Measurements from ENCODE around the gene F2R. TPM values are rescaled to one million over a fixed set of nuclear protein-coding genes. Genes with fewer than 3 reads are reported as not detected.

F2R gene
- total and polyA plus RNA-seq, 2 of the 13 experiments (the other 11 are each of a cell fraction or from before 2014, with no cell fraction given) = 8.3 to 12.3 TPM

GRCh38 chr5:76771705-76772405, 55.9 kb downstream of the F2R start:
- H3K4me3 ChIP-seq (replicated peaks in 1 of 3; ENCODE audit: insufficient read depth in 1 of 3, low read depth in 2 of 3, low read length in 3 of 3) = no peak overlapping the region
- H3K27me3 ChIP-seq (ENCODE audit: control insufficient read depth in 1 of 2, insufficient read depth in 2 of 2, low read length in 2 of 2) = no peaks in the 10 kb centered on the region
- no peak for FAIRE-seq
- no TSS peak for BruUV-seq (replicated peaks)
- in situ Hi-C loops (cut with HindIII; ENCODE audit: extremely low pct_ligation_motif_present, low pct_unique_long_range_greater_than_20kb) (no loop called here), intact Hi-C loops (cut with micrococcal nuclease; ENCODE audit: unreplicated experiment) (no loop called here)
- POLR2A ChIA-PET = no interaction called here
- no peak overlapping the region for H3K9ac ChIP-seq (ENCODE audit: insufficient read depth, low read depth, low read length)
- peak; percentile 42; the same call in 1 of the 3 replicates for ATAC-seq
- H3K27ac ChIP-seq (ENCODE audit: extremely low read length, insufficient read depth, low read length) = no peak overlapping the region
- H4K20me1 ChIP-seq (ENCODE audit: insufficient read depth, low read length) = no peaks in the 10 kb centered on the region
- TF ChIP-seq SOX13 (IDR thresholded peaks at IDR 0.05) (no peak), SOX13 (CRISPR knock-in tag; conservative IDR thresholded peaks at IDR 0.05 in 1 of 2, IDR thresholded peaks at IDR 0.05 in 1 of 2) (no peak), NKX3-1 (CRISPR knock-in tag; IDR thresholded peaks at IDR 0.05) (no peak), FOXA3 (CRISPR knock-in tag; IDR thresholded peaks at IDR 0.05) (peak; percentile 54; the same call in 1 of the 2 replicates), GMEB1 (CRISPR knock-in tag; IDR thresholded peaks at IDR 0.05; ENCODE audit: borderline replicate concordance) (no peak), ARID5B (CRISPR knock-in tag; IDR thresholded peaks at IDR 0.05) (0 out of 2 replicates have a peak, but pooled peaks have one; percentile 12), ZBTB21 (CRISPR knock-in tag; IDR thresholded peaks at IDR 0.05) (no peak), RCOR2 (CRISPR knock-in tag; IDR thresholded peaks at IDR 0.05) (no peak)
- no peak for DNase-seq (ENCODE audit: low spot score)
- peaks cover 15% of the 10 kb centered on the region; the same call in 1 of the 2 replicates for H3K4me1 ChIP-seq (ENCODE audit: insufficient read depth, low read length)
- no peak overlapping the region for H3K4me2 ChIP-seq (ENCODE audit: low read depth, low read length)
- WGBS (ENCODE audit: low lambda C conversion rate) = 18% methylated on average over 3 of the region's 3 CpGs
- no peaks in the 10 kb centered on the region for H3K79me2 ChIP-seq (ENCODE audit: insufficient read depth, low read length)
- H2AFZ ChIP-seq (ENCODE audit: low read length) = no peak overlapping the region
- CTCF ChIA-PET (ENCODE audit: low intra/inter-chr PET ratio, low total read pairs) = interaction anchor here (0.8 kb wide), 1 partner anchor 171 kb away, joined by 3 read pairs; no protein-coding TSS in a partner anchor
- H3K36me3 ChIP-seq (replicated peaks in 1 of 2; ENCODE audit: control insufficient read depth in 1 of 2, insufficient read depth in 2 of 2, low read length in 2 of 2) = no peaks in the 10 kb centered on the region
- no peaks in the 10 kb centered on the region for H3K9me3 ChIP-seq (ENCODE audit: low read length)
